Keratinocyte (primary cell): ENCODE results near the gene OR1I1.

Source experiments
- EZH2 ChIP-seq: IDR thresholded peaks from one replicate; pipeline ENCODE4 v1.6.1; 2012; ENCODE audit warnings: inconsistent platforms, mild to moderate bottlenecking, low read length, moderate library complexity
- TF ChIP-seq, protein P1 (sequence below), 3 experiments: IDR thresholded peaks in 1 of 3; conservative IDR thresholded peaks in 1 of 3; optimal IDR thresholded peaks in 1 of 3; 2 replicates in 2 of 3; 3 replicates in 1 of 3; pipeline versions ENCODE3 to v1.5.1; 2011; ENCODE audit warnings: low read length in 3 of 3, mild to moderate bottlenecking in 3 of 3, moderate library complexity in 2 of 3, control low read depth in 1 of 3, inconsistent platforms in 1 of 3; ENCODE audit not compliant: insufficient read depth in 2 of 3; ENCODE audit errors: extremely low read depth in 1 of 3

GRCh38 chr19:15037586-15037985 lies 44.4 kb upstream of the OR1I1 start:
- TF ChIP-seq, protein P1, sequence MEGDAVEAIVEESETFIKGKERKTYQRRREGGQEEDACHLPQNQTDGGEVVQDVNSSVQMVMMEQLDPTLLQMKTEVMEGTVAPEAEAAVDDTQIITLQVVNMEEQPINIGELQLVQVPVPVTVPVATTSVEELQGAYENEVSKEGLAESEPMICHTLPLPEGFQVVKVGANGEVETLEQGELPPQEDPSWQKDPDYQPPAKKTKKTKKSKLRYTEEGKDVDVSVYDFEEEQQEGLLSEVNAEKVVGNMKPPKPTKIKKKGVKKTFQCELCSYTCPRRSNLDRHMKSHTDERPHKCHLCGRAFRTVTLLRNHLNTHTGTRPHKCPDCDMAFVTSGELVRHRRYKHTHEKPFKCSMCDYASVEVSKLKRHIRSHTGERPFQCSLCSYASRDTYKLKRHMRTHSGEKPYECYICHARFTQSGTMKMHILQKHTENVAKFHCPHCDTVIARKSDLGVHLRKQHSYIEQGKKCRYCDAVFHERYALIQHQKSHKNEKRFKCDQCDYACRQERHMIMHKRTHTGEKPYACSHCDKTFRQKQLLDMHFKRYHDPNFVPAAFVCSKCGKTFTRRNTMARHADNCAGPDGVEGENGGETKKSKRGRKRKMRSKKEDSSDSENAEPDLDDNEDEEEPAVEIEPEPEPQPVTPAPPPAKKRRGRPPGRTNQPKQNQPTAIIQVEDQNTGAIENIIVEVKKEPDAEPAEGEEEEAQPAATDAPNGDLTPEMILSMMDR (optimal IDR thresholded peaks at IDR 0.05 in 1 of 3, IDR thresholded peaks at IDR 0.05 in 1 of 3, conservative IDR thresholded peaks at IDR 0.05 in 1 of 3; ENCODE audit: extremely low read depth in 1 of 3, insufficient read depth in 2 of 3, low read length in 3 of 3) = no peak
- TF ChIP-seq EZH2 = no peak
